ENCODE data around the gene ELFN2. TPM values are rescaled to one million over a fixed set of nuclear protein-coding genes. Genes with fewer than 3 reads are reported as not detected.
"Not testable (repeated sequence)": the region's sequence is repeated elsewhere in the genome, so short reads cannot be mapped to it uniquely, and the experiment has no call there.

ELFN2 gene, protein sequence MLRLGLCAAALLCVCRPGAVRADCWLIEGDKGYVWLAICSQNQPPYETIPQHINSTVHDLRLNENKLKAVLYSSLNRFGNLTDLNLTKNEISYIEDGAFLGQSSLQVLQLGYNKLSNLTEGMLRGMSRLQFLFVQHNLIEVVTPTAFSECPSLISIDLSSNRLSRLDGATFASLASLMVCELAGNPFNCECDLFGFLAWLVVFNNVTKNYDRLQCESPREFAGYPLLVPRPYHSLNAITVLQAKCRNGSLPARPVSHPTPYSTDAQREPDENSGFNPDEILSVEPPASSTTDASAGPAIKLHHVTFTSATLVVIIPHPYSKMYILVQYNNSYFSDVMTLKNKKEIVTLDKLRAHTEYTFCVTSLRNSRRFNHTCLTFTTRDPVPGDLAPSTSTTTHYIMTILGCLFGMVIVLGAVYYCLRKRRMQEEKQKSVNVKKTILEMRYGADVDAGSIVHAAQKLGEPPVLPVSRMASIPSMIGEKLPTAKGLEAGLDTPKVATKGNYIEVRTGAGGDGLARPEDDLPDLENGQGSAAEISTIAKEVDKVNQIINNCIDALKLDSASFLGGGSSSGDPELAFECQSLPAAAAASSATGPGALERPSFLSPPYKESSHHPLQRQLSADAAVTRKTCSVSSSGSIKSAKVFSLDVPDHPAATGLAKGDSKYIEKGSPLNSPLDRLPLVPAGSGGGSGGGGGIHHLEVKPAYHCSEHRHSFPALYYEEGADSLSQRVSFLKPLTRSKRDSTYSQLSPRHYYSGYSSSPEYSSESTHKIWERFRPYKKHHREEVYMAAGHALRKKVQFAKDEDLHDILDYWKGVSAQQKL
- 1 to 10 TPM in 1 of 3 donors, under 1 TPM in 2; 0.65 to 1.4 (median 0.86) TPM for polyA plus RNA-seq (ENCODE audit: insufficient read length in 3 of 3)

DNA sequence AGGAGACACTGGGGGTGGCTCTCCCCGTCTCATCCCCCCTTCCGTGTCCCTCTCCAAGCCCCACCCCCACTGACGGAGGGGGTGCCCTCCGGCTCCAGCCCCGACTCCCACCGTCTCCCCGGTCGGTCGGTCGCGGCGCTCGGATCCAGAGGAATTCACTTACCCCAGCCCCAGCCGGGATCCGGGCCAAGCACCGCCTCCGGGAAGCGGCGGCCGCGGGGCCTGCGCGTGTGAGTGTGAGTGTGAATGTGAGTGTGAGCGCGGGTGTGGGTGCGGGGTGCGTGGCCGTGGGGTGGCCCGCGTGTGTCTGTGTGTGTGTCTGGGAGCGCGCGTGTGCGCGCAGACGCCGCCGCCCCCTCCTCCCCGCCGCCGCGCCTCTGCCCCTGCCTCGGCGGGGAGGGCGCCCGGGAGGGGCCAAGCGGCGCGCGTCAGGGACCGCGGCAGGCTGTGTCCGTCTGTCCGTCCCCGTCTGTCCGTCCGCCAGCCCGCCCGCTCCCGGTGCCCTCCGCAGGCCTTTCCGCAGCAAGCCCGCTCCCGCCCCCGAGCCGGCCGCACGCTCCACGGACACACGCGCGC is at the start of gene ELFN2:
Gene ELFN2, minus strand, starts transcription at position 345 of the 576 bp plus-strand sequence. CDS start 51,945 bp downstream, outside the sequence.
- peak in 1 of 3 donors; percentile 49 for DNase-seq (ENCODE audit: low read depth in 3 of 3, low spot score in 2 of 3)

- no peak for DNase-seq (ENCODE audit: low read depth in 3 of 3, low spot score in 2 of 3)
Observed at GRCh38 chr22:37476389-37477329, 49.4 kb upstream of the ELFN2 start.

- DNase-seq (ENCODE audit: low read depth in 3 of 3, low spot score in 2 of 3), result no peak
Observed at GRCh38 chr22:37474447-37475090, 47.3 kb upstream of the ELFN2 start.

DNA sequence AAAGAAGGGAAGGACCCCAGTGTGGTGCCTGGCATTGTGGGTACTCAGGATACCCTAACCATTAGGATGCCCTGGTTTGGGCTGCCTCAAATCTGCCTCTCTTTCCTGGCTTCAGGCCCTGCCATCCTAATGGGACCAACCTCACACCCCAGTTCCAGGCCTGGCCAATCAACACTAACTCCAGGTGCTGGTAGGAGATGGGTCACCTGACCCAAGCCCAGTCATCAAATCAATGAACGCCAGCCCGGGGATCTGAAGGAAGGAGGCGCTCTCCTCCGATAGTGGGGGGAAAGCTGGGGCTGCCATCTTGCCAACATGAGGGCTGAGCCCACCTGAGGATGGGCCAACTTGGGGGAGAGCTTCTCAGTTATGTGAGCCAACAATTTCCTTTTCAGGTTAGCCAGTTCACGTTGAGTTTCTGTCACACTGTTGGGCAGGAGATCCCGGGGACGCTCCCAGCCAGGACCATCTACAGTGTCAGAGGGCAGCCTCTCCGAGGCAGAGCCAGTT is 46.2 kb upstream of the ELFN2 start:
- no peak for DNase-seq (ENCODE audit: low read depth in 3 of 3, low spot score in 2 of 3)

DNA sequence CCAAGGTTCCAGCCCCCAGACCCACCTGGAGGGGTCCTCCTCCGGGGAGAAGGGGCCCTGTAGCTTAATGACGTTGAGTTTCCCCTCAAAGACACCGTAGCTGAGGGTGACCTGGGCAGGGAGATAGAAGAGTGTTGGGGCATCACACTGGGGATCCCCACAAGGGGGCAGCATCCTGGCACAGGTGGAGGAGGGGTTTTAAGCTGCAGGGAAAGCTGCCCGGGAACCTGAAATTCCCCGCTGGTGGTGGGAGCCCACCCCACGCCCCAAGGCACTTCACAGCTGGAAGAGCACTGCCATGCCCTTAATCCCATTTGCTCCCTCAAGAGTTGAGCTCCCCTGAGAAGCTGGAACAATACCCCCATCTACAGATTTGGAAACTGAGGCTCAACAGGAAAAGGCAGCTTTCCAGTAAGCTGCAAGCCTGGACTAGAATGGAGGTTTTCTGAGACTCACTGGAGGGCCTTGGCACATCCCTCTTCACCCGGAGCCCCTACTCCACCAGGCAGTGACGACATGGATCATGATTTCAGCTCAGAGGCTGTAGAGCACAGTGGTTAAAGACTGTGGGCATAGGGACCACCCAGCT is 45.2 kb upstream of the ELFN2 start:
- DNase-seq (ENCODE audit: low read depth in 3 of 3, low spot score in 2 of 3), result no peak

DNA sequence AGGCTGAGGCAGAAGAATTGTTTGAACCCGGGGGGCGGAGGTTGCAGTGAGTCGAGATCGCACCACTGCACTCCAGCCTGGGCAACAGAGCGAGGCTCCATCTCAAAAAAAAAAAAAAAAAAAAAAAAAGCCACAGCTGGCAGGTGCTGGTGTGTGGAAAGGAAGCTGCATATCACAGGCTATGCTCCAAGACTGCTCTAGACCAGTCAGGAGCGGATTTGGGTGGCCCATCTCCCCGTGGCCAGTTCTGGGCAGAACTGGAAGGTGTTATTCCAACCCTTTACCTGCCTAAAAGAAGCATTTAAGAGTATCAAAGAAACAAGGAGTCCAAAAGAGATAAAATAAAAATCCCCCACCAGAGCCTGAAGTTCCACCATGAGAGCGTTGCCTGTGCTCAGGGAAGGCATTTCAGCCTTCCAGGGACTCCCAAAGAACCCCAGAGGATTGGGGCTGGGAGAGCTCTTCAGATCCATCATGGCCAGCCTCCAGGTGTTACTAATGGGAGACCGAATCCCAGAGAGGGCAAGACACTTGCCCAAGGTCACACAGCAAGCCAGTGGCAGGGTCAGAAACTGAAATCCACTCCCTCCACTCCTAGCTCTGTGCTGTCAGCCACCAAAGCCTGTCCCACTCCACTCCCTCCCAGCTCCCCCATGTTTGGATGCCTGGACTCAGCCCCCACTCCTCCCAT is 44.6 kb upstream of the ELFN2 start:
- no peak for DNase-seq (ENCODE audit: low read depth in 3 of 3, low spot score in 2 of 3)

DNA sequence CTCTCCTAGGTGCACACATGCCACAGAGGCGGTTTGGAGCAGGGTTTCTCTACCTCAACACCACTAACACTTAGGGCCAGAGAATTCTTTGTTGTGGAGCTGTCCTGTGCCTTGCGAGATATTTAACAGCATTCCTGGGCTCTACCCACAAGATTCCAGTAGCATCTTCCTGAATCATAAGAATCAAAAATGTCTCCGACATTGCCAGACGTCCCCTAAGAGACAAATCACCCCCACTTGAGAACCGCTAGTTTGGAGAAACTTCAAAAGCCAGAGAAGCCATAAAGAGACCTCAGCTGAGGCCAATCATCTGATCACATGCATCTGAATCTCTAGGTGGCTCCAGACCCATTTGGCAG is 42.8 kb upstream of the ELFN2 start:
- no peak for DNase-seq (ENCODE audit: low read depth in 3 of 3, low spot score in 2 of 3)

DNA sequence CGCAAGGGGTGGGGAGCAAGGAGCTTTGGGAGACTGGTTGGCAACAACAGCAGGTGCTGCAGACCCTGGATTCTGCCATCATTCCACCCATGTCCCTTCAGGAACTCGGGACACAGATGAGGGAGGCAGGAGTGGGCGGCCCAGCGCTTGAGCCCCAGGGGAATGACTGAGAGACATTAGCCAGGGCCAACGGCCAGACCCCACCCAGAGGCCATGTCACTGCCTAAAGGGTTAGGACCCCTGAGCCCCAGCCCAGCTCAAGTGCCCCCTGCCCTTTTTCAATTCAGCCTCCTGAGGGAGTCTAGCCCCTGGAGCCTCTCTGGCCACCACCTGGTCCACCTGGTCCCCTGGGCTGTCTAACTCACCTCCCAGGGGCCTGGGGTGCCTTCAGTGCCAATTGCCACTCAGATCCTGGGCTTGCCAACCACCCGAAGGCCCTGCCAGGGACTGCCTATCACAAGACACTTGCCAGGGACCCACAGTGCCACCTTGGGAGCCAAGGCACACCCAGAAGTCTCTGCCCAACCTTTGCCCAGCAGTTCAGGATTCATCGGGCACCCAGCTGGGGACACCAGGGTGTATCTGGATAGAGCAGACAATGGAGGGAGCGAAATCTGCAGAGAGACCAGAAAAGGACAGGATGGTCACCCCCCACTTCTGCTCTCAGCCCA is 42.3 kb upstream of the ELFN2 start:
- no peak for DNase-seq (ENCODE audit: low read depth in 3 of 3, low spot score in 2 of 3)

DNA sequence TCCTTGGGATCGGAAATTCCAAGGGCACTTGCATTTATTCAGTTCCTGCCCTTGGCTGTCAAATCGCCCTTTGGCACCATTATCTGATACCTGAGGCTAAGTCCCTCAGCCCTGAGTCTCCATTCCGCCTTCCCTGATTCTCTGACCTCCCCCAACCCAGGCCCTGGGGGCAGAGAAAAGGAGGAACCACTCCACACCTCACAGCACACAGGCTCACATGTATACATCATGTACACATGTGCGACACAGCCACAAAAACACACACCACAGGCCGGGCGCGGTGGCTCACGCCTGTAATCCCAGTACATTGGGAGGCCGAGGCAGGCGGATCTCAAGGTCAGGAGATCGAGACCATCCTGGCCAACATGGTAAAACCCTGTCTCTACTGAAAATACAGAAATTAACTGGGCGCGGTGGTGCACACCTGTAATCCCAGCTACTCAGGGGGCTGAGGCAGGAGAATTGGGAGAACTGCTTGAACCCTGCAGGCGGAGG is 41.0 kb upstream of the ELFN2 start:
- DNase-seq (ENCODE audit: low read depth in 3 of 3, low spot score in 2 of 3), result not testable (repeated sequence)

DNA sequence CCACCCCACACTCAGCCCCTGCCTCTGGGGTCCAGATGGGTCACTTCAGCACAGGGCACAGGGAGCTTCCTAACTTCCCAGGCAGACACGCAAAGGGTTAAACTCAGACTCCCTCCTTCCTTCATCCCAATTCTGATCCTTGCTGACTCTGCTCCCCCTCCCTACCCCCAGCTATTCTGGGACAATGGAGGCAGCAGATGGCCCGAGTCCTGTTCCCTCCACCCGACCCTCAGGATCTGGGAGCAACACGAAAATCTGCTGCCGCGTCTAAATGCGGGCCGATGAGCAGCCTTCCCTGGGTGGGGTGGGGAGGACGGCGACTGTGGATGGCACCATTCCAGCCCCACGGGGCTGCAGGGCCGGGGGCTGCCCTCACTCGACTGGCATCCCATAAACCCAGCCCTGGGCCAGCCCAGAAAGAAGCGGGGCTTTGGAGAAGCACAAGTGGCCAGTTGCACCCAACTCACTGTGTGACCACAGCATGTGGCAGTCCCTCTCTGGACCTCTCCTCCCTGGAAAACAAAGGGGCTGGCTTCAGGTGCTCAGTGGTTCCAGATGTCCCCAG is 40.2 kb upstream of the ELFN2 start:
- DNase-seq (ENCODE audit: low read depth in 3 of 3, low spot score in 2 of 3), result no peak

DNA sequence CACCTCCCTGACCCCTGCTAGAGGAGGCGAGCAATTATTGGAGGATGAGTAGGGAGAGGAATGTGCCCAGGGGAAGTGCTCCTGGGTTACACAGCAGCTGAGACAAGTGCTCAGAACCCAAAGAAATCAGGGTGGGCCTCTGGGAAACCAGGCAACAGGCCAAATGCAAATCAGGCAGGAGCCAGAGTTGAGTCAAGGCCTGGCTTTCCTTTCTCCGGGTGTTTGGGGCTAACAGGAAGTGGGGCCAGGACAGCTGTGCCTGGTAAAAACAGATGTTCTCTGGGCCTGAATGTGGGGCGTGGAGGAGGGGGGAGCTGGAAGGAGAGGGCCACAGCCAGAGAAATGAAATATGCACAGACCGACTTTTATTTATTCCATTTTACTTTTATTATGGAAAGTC is 36.9 kb upstream of the ELFN2 start:
- no peak for DNase-seq (ENCODE audit: low read depth in 3 of 3, low spot score in 2 of 3)

GRCh38 chr22:37462983-37463382 is 35.7 kb upstream of the ELFN2 start:
- DNase-seq (ENCODE audit: low read depth in 3 of 3, low spot score in 2 of 3), result peak in 1 of 3 donors; percentile 29

DNA sequence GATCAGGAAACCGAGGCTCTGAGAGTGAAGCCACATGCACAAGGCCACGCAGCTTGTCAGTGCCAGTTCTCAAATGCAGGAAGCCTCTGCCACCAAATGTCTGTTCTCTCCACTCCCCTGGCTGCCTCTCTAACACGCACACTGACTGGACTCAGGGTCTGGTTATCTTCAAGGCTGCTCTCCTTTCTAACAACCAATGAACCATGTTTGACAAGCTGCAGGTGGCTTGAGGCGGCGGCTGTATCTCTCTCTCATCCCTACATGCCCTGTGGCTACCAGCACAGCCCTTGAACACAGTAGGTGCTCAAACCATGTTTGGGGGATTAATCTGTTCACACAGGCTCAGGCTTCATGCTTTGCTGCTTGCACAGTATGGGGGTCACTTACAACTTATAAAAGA is 35.2 kb upstream of the ELFN2 start:
- DNase-seq (ENCODE audit: low read depth in 3 of 3, low spot score in 2 of 3), result no peak

DNA sequence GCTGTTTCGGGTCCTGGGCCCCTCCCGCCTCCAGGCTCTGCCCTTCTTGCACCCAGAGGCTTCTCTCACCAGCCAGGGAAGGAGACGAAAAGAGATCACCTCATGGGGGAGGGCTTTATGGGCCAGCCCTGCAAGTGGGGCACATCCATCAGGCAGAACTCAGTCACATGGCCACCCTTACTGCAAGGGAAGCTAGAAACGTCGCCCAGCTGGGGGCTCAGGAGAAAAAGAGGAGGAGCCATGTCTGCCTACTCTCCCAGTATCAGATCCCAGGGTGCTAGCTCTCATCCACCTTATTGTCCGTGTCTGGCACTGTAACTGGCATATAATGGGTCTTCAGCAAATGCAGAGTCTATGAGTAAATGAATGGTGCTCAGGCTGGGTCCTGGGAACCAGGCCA is 34.7 kb upstream of the ELFN2 start:
- DNase-seq (ENCODE audit: low read depth in 3 of 3, low spot score in 2 of 3), result no peak

- DNase-seq (ENCODE audit: low read depth in 3 of 3, low spot score in 2 of 3), result no peak
Observed at GRCh38 chr22:37460684-37461083, 33.4 kb upstream of the ELFN2 start.

DNA sequence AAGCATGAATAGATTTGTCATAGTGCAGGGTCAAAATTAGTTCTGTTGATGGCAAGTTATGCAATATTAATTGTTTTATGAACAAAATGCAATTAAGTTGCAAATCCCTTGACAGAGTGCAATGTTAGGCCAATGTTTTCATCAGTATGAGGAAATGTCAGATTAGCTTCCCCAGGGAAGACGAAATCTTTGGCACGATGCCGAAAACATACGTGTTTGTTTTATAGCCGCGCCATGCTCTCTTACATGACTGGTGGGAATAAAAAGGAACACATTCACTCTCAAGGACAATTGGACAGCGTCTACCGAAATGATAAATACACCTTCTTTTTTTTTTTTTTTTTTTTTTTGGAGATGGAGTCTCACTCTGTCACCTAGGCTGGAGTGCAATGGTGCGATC is 31.9 kb upstream of the ELFN2 start:
- DNase-seq (ENCODE audit: low read depth in 3 of 3, low spot score in 2 of 3), result no peak

DNA sequence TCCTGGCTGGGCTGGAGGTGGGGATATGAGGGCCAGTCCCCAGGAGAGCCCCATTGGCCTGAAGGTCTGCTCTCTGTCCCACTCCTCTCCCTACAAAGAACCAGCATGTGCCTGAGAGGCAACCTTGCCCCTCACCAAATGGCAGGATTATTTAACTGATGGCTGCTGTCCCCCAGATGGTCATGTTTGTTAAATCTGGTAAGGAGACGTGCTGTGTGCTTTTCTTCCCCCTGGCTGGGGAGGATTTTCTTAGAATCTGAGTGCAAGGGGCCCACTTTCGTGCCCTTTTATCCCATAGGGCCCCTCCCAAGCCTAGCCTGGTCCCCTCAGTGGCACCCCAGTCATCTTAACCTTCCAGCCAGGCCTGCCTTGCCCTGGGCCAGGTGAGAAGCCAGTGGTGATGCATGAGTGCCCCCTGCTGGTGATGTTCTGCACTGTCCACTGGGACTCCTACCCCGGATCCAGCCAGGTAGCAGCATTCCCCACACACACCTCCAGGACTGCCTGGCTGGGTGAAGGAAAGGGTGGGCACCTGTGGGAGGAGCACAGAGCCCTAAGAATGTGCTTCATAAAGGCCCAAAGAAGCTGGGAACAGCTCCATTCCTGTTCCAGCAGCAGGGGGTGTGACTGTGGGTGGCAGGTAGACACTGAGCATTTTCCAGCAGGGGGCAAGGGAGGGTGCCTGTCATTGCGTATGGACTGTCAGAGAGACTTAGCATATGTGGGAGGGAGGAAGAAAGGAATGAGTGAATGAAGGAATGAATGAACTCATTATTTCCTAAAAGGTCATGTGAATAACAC is 30.0 kb upstream of the ELFN2 start:
- DNase-seq (ENCODE audit: low read depth in 3 of 3, low spot score in 2 of 3), result peak; percentile 37 to 53 (median 40)

Data from right renal cortex interstitium (tissue), 3 donors.